Measurements from ENCODE around the gene MGMT. TPM values are rescaled to one million over a fixed set of nuclear protein-coding genes. Genes with fewer than 3 reads are reported as not detected.

Gene MGMT
- total RNA-seq, 1 donor from 2014 or later: 19.4 TPM

DNA sequence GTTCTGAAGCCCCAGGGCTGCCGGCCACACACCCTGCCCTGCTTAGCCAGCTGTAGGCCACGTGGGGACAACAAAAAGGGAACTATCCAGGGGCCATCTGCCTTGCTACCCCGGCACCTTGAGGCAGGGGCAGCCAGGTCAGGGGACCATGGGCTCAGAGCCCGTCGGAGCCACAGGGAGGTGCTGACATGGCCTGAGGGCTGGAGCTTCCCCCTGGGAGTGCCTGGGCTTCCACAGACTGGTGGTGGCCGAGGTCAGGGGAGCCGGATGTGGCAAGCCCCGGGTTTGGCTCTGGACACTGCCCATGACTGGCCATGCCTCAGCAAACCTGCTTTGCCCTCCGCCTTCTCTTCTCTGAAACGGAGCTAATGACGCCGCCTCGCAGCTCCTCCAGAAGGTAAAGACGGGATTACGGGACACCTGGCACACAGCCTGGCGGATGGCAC lies 318.5 kb downstream of the MGMT start:
- peak; percentile 50 for DNase-seq
- no peaks in the 10 kb centered on the region for H3K4me1 ChIP-seq

GRCh38 chr10:129786216-129786615 lies 319.2 kb downstream of the MGMT start:
- Histone ChIP-seq H3K4me1 (no peaks in the 10 kb centered on the region), H3K27me3 (no peaks in the 10 kb centered on the region), H3K27ac (no peak overlapping the region), H3K9me3 (no peaks in the 10 kb centered on the region), H3K4me3 (no peak overlapping the region), H3K36me3 (no peaks in the 10 kb centered on the region)
- ATAC-seq (no peak), DNase-seq (peak; percentile 35)
- intact Hi-C loops (cut with DNase I): no loop called here
- TF ChIP-seq, protein P1, sequence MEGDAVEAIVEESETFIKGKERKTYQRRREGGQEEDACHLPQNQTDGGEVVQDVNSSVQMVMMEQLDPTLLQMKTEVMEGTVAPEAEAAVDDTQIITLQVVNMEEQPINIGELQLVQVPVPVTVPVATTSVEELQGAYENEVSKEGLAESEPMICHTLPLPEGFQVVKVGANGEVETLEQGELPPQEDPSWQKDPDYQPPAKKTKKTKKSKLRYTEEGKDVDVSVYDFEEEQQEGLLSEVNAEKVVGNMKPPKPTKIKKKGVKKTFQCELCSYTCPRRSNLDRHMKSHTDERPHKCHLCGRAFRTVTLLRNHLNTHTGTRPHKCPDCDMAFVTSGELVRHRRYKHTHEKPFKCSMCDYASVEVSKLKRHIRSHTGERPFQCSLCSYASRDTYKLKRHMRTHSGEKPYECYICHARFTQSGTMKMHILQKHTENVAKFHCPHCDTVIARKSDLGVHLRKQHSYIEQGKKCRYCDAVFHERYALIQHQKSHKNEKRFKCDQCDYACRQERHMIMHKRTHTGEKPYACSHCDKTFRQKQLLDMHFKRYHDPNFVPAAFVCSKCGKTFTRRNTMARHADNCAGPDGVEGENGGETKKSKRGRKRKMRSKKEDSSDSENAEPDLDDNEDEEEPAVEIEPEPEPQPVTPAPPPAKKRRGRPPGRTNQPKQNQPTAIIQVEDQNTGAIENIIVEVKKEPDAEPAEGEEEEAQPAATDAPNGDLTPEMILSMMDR (IDR thresholded peaks at IDR 0.05): no peak

More for the DNA sequence above, 318.5 kb downstream of the MGMT start:
- Histone ChIP-seq H3K9me3 (no peaks in the 10 kb centered on the region), H3K27ac (no peak overlapping the region), H3K27me3 (no peaks in the 10 kb centered on the region), H3K36me3 (no peaks in the 10 kb centered on the region), H3K4me3 (no peak overlapping the region)
- intact Hi-C loops (cut with DNase I): no loop called here
- peak; percentile 14 for ATAC-seq
- TF ChIP-seq, protein P1 (IDR thresholded peaks at IDR 0.05): no peak

DNA sequence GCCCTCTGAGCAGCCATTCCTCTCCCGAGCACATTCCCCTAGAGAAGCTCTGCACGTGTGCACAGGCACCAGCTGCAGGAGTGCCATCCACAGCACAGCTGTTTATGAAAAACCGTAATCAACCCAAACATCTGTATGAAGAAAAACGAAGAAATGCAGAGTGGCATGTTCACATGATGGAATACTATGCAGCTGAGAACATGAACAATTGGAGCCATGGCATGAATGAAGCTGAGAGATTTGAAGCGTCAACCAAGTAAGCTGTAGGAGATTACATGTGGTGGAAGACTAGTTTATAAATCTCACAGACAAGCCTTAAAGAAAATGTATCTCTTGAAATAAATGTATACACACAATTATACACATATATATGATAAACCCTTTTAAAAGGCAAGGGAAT lies 320.5 kb downstream of the MGMT start:
- intact Hi-C loops (cut with DNase I): no loop called here
- DNase-seq (no peak), ATAC-seq (no peak)
- TF ChIP-seq, protein P1 (IDR thresholded peaks at IDR 0.05): no peak
- no peak overlapping the region for H3K4me3 ChIP-seq
- H3K27me3 ChIP-seq: no peaks in the 10 kb centered on the region
- H3K27ac ChIP-seq: no peak overlapping the region
- H3K9me3 ChIP-seq: no peaks in the 10 kb centered on the region
- H3K36me3 ChIP-seq: no peaks in the 10 kb centered on the region
- H3K4me1 ChIP-seq: no peaks in the 10 kb centered on the region

GRCh38 chr10:129788215-129788614 lies 321.2 kb downstream of the MGMT start:
- intact Hi-C loops (cut with DNase I): no loop called here
- ATAC-seq (no peak), DNase-seq (no peak)
- Histone ChIP-seq H3K4me3 (no peak overlapping the region), H3K27me3 (no peaks in the 10 kb centered on the region), H3K27ac (no peak overlapping the region), H3K9me3 (no peaks in the 10 kb centered on the region), H3K4me1 (no peaks in the 10 kb centered on the region), H3K36me3 (no peaks in the 10 kb centered on the region)
- TF ChIP-seq, protein P1 (IDR thresholded peaks at IDR 0.05): no peak

DNA sequence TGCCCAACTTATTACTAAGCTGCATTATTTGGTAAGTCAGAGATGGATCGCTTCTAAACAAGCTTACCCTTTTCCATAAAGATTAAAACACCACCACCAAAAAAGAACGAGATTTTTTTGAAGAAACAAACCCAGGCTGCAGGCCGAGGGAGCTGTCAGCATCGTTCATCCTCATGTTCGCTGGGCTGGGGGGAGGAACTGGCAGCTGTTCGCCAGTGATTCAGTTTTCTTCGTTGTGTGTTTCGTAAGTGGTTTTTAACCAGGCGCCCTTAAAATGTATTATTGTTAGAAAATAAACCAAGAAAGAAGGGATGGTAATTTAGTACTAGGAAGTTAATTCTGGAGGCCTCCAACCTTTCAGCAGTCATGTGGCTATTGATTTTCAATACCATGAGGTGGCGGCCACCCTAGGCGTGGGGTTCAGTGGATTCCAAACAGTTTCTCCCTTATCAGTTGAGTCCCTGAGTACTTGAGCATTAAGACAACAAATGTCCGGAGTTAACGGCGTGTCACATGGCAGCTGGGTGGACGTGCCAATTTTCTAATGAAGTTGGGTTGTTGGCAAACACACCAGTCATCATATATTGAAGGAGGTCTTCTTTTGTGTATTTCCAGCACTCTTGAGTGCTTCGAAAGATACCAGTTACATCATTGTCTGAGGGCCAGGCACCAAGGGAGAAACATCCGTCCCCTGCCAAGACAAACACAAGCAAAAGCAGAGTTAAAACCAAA lies 323.8 kb downstream of the MGMT start:
- H3K36me3 ChIP-seq: no peaks in the 10 kb centered on the region
- H3K4me1 ChIP-seq: no peaks in the 10 kb centered on the region
- no peak overlapping the region for H3K4me3 ChIP-seq
- no peak for DNase-seq
- H3K27me3 ChIP-seq: no peaks in the 10 kb centered on the region
- intact Hi-C loops (cut with DNase I): no loop called here
- no peak overlapping the region for H3K27ac ChIP-seq
- TF ChIP-seq, protein P1 (IDR thresholded peaks at IDR 0.05): no peak
- no peak for ATAC-seq
- H3K9me3 ChIP-seq: no peaks in the 10 kb centered on the region
